ENCODE measurements around the gene KANSL2.
"Not testable (repeated sequence)": the region's sequence is repeated elsewhere in the genome, so short reads cannot be mapped to it uniquely, and the experiment has no call there.

KANSL2 gene

GRCh38 chr12:48680861-48681260 is 1.2 kb downstream of the KANSL2 start:
- DNase-seq (ENCODE audit: low read depth in 1 of 2, low spot score in 1 of 2) = no peak
- in situ Hi-C loops (cut with HindIII; ENCODE audit: low pct_unique_long_range_greater_than_20kb, low sequenced_read_pairs) = no loop called here
- TF ChIP-seq JUND (IDR thresholded peaks at IDR 0.05; ENCODE audit: low read depth) = no peak

- DNase-seq (ENCODE audit: low read depth in 1 of 2, low spot score in 1 of 2) = no peak
- in situ Hi-C loops (cut with HindIII; ENCODE audit: low pct_unique_long_range_greater_than_20kb, low sequenced_read_pairs) = no loop called here
- no peak for TF ChIP-seq JUND (IDR thresholded peaks at IDR 0.05; ENCODE audit: low read depth)
Observed at GRCh38 chr12:48678551-48679185, 3.4 kb downstream of the KANSL2 start.

GRCh38 chr12:48671231-48671856 is 10.7 kb downstream of the KANSL2 start:
- no peak for TF ChIP-seq JUND (IDR thresholded peaks at IDR 0.05; ENCODE audit: low read depth)
- in situ Hi-C loops (cut with HindIII; ENCODE audit: low pct_unique_long_range_greater_than_20kb, low sequenced_read_pairs) = no loop called here
- DNase-seq (ENCODE audit: low read depth in 1 of 2, low spot score in 1 of 2) = no peak

GRCh38 chr12:48668996-48669395 is 13.0 kb downstream of the KANSL2 start:
- in situ Hi-C loops (cut with HindIII; ENCODE audit: low pct_unique_long_range_greater_than_20kb, low sequenced_read_pairs) = no loop called here
- no peak for DNase-seq (ENCODE audit: low read depth in 1 of 2, low spot score in 1 of 2)
- no peak for TF ChIP-seq JUND (IDR thresholded peaks at IDR 0.05; ENCODE audit: low read depth)

- no peak for DNase-seq (ENCODE audit: low read depth in 1 of 2, low spot score in 1 of 2)
- TF ChIP-seq JUND (IDR thresholded peaks at IDR 0.05; ENCODE audit: low read depth) = no peak
- in situ Hi-C loops (cut with HindIII; ENCODE audit: low pct_unique_long_range_greater_than_20kb, low sequenced_read_pairs) = no loop called here
Observed at GRCh38 chr12:48659863-48660262, 22.2 kb downstream of the KANSL2 start.

- TF ChIP-seq JUND (IDR thresholded peaks at IDR 0.05; ENCODE audit: low read depth) = no peak
- DNase-seq (ENCODE audit: low read depth in 1 of 2, low spot score in 1 of 2) = no peak
- in situ Hi-C loops (cut with HindIII; ENCODE audit: low pct_unique_long_range_greater_than_20kb, low sequenced_read_pairs) = no loop called here
Observed at GRCh38 chr12:48651681-48652080, 30.4 kb downstream of the KANSL2 start.

- DNase-seq (ENCODE audit: low read depth in 1 of 2, low spot score in 1 of 2); in situ Hi-C loops (cut with HindIII; ENCODE audit: low pct_unique_long_range_greater_than_20kb, low sequenced_read_pairs): not testable (repeated sequence)
Observed at GRCh38 chr12:48645354-48645753, 36.7 kb downstream of the KANSL2 start.

GRCh38 chr12:48643011-48643410 is 39.0 kb downstream of the KANSL2 start:
- no peak for DNase-seq (ENCODE audit: low read depth in 1 of 2, low spot score in 1 of 2)
- in situ Hi-C loops (cut with HindIII; ENCODE audit: low pct_unique_long_range_greater_than_20kb, low sequenced_read_pairs) = no loop called here
- no peak for TF ChIP-seq JUND (IDR thresholded peaks at IDR 0.05; ENCODE audit: low read depth)

GRCh38 chr12:48641752-48642555 is 40.1 kb downstream of the KANSL2 start:
- DNase-seq (ENCODE audit: low read depth in 1 of 2, low spot score in 1 of 2); in situ Hi-C loops (cut with HindIII; ENCODE audit: low pct_unique_long_range_greater_than_20kb, low sequenced_read_pairs): not testable (repeated sequence)

GRCh38 chr12:48640854-48641253 is 41.2 kb downstream of the KANSL2 start:
- in situ Hi-C loops (cut with HindIII; ENCODE audit: low pct_unique_long_range_greater_than_20kb, low sequenced_read_pairs) = no loop called here
- no peak for TF ChIP-seq JUND (IDR thresholded peaks at IDR 0.05; ENCODE audit: low read depth)
- no peak for DNase-seq (ENCODE audit: low read depth in 1 of 2, low spot score in 1 of 2)

- no peak for TF ChIP-seq JUND (IDR thresholded peaks at IDR 0.05; ENCODE audit: low read depth)
- in situ Hi-C loops (cut with HindIII; ENCODE audit: low pct_unique_long_range_greater_than_20kb, low sequenced_read_pairs) = no loop called here
- no peak for DNase-seq (ENCODE audit: low read depth in 1 of 2, low spot score in 1 of 2)
Observed at GRCh38 chr12:48640428-48640827, 41.6 kb downstream of the KANSL2 start.

GRCh38 chr12:48631071-48631470 is 51.0 kb downstream of the KANSL2 start:
- in situ Hi-C loops (cut with HindIII; ENCODE audit: low pct_unique_long_range_greater_than_20kb, low sequenced_read_pairs) = no loop called here
- DNase-seq (ENCODE audit: low read depth in 1 of 2, low spot score in 1 of 2) = peak in 1 of 2 experiments; percentile 78
- TF ChIP-seq JUND (IDR thresholded peaks at IDR 0.05; ENCODE audit: low read depth) = no peak

GRCh38 chr12:48630346-48630745 is 51.7 kb downstream of the KANSL2 start:
- TF ChIP-seq JUND (IDR thresholded peaks at IDR 0.05; ENCODE audit: low read depth) = no peak
- DNase-seq (ENCODE audit: low read depth in 1 of 2, low spot score in 1 of 2) = no peak
- in situ Hi-C loops (cut with HindIII; ENCODE audit: low pct_unique_long_range_greater_than_20kb, low sequenced_read_pairs) = no loop called here
